GM21619 (cell line): ENCODE results near the gene PRR33.

Experiments
- ATAC-seq: cut with Tn5 transposase; IDR thresholded peaks from one replicate; pipeline ENCODE4 v1.9.1; 2021; ENCODE audit not compliant: unreplicated experiment

Gene PRR33

DNA sequence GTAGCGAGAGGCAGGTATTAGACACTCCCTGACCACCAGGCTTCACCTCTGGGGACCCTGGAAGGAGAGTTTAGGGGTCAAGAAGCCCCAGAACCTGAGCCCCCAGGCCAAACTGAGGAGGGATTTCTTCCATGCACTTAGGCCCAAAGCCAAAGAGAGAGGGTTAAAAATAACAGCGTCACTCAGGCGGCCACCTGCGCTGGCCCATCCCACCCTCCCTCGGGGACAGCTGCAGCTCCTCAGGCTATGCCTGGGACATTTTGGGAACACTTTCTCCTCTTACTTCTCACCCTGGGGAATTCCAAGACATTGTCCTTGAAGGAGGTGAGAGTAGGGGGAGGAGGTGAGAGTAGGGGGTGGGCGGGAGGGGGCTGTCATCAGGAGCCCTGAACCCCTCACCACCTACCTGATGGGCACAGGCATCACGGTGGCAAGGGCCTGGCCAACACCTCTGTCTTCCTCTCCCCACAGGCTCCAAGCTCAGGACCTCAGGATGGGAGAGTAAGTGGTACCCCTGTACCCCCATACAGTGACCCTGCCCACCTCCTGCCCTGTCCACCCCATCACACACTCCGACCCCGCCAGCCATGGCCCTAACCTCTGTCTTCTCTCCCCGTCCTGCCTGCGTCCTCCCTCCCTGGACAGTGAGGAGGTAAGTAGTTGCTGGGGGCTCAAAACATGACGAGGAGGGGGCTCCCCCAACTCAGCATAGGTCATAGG is 52.3 kb downstream of the PRR33 start:
- ATAC-seq = no peak

DNA sequence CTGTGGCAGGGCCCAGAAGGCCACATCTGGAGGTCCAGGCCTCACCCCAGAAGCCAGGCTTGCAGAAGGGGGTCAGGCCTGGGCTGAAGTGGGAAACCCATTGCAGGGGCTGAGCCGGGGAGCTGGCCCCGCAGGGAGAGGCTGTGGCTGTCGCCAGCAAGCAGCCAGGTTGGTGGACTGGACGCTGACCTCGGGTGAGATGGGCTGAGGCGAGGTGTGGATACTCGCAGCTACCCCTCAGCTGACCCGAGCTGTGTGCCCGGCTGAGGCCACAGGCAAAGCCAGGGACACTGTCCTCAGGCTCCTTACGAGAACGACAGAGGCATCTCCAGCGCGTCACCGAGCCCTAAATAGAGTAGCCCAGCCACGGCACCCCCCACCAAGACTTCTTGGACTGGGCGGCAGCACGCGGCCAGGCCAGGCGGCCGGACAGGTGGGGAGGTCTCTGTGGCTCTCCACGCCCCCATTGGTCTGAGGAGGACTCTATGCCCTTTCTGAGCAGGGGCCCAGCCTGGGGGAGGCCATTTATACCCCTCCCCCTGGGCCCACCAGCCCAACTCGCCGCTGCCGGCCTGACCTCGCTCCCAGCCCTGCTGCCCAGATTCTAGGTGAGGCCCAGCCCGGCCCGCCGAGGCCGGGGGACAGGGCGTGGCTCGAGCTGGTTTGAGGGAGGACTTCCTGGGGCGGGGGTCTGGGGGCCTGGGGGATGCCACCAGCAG is 53.1 kb downstream of the PRR33 start, which contains the start of gene TNNI2:
Gene TNNI2 (plus strand): TSS at position 556 of the 719 bp plus-strand sequence. CDS start 716 bp downstream, outside the sequence.
- no peak for ATAC-seq
